C4-2B (cell line): ENCODE measurements around the gene IFI27.

Experiments
- H3K27ac ChIP-seq: fragments of 450-650 bp; 2 replicates; pipeline ENCODE4 v1.5.1; 2017
- ZFX ChIP-seq: fragments of 450-650 bp; IDR thresholded peaks from 2 replicates; pipeline ENCODE4 v1.6.1; 2017
- TF ChIP-seq, protein P1 (sequence below): fragments of 450-650 bp; conservative IDR thresholded peaks from 2 replicates; pipeline ENCODE4 v1.5.1; 2017; ENCODE audit warnings: mild to moderate bottlenecking

The IFI27 gene

DNA sequence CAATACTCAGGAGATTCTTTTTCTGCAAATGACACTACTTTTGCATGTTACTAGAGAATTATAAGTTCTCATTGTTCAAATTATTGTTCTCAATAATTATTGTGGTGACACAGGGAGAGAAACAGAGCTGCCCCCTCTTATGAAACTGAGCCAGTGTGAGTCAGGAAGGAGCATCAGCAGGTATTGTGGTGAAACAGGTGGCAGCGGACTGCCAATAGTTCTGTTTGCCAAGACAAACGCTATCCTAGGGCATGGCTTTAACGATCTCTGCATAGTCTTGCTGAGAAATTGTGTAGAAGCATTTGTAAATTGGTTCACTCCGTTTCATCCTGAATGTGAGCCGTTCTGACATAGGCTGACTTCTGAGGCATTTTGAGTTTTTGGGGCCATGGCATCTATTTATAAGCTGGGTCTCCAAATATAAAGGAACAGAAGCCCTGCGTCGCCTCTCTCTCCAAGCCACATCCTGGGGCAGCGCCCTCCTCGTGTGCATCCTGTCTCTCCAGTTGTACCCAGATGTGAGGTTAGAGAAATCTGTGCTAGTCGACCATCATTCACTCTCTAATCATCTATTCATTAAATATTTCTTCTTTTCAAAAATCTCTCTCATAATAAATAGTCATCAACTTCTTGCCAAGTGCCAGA lies 47.8 kb downstream of the IFI27 start:
- no peak for TF ChIP-seq ZFX
- TF ChIP-seq, protein P1, sequence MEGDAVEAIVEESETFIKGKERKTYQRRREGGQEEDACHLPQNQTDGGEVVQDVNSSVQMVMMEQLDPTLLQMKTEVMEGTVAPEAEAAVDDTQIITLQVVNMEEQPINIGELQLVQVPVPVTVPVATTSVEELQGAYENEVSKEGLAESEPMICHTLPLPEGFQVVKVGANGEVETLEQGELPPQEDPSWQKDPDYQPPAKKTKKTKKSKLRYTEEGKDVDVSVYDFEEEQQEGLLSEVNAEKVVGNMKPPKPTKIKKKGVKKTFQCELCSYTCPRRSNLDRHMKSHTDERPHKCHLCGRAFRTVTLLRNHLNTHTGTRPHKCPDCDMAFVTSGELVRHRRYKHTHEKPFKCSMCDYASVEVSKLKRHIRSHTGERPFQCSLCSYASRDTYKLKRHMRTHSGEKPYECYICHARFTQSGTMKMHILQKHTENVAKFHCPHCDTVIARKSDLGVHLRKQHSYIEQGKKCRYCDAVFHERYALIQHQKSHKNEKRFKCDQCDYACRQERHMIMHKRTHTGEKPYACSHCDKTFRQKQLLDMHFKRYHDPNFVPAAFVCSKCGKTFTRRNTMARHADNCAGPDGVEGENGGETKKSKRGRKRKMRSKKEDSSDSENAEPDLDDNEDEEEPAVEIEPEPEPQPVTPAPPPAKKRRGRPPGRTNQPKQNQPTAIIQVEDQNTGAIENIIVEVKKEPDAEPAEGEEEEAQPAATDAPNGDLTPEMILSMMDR = no peak
- H3K27ac ChIP-seq = no peak overlapping the region

DNA sequence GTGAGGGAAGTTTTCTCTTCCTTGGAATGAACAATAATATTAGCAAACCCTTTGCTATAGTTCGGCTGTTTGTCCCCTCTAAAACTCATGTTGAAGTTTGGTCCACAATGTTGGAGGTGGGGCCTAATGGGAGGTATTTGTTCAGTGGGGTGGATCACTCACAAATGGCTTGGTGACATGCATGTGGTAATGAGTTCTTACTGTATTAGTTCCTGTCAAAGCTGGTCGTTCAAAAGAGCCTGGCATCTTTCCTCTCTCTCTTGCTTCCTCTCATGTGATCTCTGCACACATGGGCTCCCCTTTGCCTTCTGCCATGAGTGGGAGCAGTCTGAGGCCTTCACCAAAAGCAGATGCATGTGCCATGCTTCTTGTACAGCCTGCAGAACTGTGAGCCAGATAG lies 50.5 kb downstream of the IFI27 start:
- TF ChIP-seq, protein P1 = no peak
- no peak for TF ChIP-seq ZFX
- H3K27ac ChIP-seq = no peak overlapping the region

- no peak for TF ChIP-seq ZFX
- TF ChIP-seq, protein P1 = no peak
- H3K27ac ChIP-seq = no peak overlapping the region
Measured at GRCh38 chr14:94161981-94162380, 51.4 kb downstream of the IFI27 start.

DNA sequence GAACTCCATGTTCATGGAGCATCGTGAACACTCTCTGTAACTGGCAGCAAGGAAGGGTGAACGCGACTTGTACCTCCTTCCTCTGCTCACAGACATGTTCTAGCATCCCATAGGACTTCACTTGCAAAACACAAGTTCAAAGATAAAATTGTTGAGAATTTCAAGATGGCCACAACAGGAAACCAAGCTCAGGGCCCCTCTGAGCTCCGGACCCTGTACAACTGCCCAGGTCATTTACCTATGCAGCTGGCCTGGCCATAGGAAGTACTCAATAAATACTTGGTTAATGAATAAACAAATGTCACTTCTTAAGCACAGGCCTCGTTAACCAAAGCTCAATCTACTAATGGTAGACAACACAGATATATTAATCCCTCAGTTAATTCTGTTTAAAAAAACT lies 51.9 kb downstream of the IFI27 start:
- H3K27ac ChIP-seq = no peak overlapping the region
- TF ChIP-seq, protein P1 = no peak
- TF ChIP-seq ZFX = no peak

GRCh38 chr14:94163796-94164195 lies 53.3 kb downstream of the IFI27 start:
- H3K27ac ChIP-seq = no peak overlapping the region
- TF ChIP-seq, protein P1 = no peak
- TF ChIP-seq ZFX = no peak

- TF ChIP-seq ZFX = no peak
- TF ChIP-seq, protein P1 = no peak
- no peak overlapping the region for H3K27ac ChIP-seq
Measured at GRCh38 chr14:94164685-94165431, 54.3 kb downstream of the IFI27 start.

DNA sequence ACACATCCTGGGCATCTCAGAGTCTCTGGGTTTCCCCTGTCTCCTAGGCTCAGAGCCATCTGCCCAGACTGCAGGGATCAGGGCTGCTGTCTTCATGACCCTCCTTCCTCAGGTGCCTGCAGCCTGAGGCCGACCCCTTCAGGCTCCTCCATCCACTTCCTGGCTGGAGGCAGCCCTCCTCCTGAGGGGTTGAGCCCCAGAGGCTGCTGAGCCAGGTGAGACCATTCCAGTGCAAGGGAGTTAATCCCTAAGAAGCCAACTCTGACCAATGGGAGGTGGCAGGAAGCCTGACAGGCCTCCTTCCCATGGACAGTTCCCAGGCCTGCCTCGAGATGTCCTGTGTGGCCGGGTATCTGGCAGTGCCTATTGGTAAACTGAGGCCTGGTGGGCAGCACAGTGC lies 55.2 kb downstream of the IFI27 start:
- no peak overlapping the region for H3K27ac ChIP-seq
- TF ChIP-seq, protein P1 = no peak
- TF ChIP-seq ZFX = no peak
